Activated T-helper 1 cell treated with anti-CD3 and anti-CD28 coated beads, Interleukin-2, amount 50 U/mL, for 16 hours (primary cell): ENCODE data around the gene ZBTB47.

ENCODE experiments used
- DNase-seq, 2 donors: peaks; one replicate each; pipeline ENCODE4 v3.0.0-alpha.2; 2020; ENCODE audit warnings: low read depth in 1 of 2, low spot score in 1 of 2

The ZBTB47 gene

DNA sequence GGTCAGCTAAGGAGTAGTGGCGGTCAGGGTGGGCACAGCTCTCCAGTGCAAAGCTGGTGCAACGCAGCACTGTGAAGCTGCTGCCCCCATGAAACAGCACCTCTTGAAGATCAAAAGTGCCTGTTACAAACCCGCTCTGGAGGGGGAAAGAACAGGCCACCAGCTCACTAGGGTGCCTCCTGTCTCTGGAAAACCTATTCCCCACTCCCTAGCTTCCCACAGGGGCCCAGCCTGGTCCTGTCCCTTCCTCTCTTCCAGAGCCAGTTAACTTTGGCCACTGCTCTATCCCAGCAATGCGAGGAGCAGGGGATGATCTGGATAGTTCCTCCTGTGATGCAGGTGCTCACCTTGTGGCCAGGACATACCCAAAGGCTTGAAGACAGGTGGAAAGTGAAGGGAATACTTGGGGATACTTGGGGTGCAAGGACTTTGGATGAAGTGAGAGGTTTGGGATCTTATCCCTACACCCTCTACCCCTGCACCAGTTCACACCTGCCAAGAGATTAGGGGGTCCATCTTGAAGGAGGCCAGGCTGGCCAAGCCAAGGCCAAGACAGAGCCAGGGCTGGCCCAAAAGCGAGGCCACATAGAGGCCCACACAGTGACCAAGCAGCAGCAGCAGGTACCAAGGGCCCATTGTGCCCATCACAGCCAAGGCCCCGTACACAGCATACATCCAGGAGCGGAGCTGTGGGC lies 44.9 kb downstream of the ZBTB47 start:
- DNase-seq = no peak

DNA sequence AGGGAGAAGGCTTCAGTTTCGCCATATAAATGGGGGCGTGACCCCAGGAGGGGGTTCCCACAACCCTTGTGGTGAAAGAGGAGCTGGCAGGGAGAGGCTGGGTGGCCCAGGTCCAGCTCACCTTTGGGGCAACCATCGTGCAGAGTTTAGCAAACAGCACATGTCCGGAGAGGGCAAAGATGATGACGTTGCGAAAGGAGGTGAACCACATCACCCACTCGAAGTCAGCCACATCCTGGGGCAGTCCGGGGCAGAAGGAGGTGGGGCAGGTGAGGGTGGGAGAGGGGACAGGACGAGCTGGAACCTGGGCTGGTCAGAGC lies 45.4 kb downstream of the ZBTB47 start:
- DNase-seq = no peak

DNA sequence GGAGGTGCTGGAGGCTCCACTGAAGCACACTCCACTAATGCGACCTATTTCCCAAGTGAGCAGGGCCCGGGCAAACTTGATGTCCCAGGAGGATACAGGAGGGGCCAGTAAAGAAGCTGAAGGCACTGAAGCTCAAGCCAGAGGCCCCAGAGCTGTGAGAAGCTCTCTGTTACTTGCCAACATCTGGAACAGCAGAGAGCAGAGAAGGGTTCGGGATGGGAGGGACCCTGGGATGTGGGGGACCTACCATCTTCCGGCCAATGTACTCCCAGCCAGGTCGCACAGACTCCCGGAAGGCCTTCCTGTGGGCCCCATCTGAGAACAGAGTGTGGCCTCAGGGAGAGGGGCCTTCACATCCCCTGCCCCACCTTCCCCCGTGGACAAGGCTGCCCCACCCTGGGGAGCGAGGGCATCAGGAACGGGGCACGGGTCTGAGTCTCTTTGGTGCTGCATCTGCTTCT lies 46.0 kb downstream of the ZBTB47 start:
- DNase-seq = no peak

DNA sequence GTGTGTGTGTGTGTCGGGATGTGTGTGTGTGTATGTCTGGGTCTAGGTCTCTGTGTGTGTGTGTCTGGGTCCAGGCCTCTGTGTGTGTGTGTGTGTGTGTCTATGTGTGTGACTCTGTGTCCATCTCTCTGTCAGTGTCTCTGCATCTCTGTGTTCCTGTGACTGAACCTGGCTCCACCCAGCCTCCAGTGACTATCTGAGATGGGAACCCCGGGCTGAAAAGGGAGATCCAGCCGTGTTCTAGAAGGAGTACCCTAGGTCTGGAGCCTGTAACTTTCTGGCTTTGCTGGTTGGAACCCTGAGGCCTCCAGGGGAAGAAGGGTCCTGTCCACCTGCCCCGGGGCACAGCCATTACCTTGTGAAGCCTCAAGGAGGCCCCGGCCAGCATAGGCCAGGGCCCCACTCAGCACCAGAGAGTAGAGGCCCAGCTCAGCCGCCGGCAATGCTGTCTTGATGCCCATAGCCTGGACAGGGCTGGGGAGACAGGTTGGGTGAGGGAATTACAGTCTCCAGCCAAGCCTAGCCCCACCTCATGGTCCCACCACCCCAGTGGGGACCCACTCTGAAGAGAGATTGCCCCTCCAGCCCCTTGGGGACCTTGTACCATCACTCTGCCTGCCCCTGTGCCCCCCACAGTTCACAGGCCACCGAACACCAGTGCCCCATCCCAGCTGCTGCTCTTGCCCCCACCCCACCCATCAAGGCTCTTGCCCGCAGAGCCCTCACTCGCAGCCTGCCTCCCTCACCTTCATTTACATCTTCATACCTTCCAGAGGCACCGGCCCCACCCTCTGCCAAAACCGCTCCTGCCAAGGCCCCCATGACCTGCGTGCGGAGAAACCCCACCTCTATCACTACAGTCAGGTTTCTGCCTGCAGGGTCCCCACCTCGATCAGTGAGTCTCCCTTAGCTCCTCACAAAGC lies 47.1 kb downstream of the ZBTB47 start:
- DNase-seq = no peak

DNA sequence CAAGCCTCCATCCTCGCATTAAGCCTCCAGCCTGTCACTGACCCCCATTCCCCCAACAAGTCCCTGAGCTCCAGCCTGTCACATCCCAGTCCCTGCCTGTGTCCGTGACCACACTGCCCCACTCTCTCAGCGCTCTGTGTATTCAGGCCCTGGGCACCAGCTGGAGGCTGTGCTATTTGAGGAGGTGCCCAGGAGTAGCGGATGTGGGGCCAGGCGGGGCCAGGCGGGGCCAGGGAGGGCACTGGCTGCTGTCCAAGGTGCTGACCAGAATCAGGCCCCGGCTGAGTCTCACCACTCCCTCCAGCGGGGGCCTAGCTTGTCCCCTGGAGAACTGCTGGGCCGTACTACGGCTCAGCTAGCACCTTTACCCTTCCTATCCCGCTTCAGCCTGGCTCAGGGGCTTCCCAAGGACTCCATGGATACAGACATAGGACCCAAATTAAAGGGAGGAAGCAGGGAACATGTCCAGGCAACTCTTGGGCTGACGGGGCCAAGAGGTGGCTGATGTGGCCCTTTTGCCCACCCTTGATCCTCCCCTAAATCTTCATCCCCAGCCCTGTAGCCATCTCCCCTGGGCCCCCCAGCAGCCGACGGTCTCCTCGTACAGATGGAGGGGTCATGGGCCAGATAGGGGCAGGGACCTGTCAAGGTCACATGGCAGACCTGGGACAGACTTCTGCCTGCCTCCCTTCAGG lies 48.0 kb downstream of the ZBTB47 start:
- DNase-seq = peak; percentile 23 to 41

DNA sequence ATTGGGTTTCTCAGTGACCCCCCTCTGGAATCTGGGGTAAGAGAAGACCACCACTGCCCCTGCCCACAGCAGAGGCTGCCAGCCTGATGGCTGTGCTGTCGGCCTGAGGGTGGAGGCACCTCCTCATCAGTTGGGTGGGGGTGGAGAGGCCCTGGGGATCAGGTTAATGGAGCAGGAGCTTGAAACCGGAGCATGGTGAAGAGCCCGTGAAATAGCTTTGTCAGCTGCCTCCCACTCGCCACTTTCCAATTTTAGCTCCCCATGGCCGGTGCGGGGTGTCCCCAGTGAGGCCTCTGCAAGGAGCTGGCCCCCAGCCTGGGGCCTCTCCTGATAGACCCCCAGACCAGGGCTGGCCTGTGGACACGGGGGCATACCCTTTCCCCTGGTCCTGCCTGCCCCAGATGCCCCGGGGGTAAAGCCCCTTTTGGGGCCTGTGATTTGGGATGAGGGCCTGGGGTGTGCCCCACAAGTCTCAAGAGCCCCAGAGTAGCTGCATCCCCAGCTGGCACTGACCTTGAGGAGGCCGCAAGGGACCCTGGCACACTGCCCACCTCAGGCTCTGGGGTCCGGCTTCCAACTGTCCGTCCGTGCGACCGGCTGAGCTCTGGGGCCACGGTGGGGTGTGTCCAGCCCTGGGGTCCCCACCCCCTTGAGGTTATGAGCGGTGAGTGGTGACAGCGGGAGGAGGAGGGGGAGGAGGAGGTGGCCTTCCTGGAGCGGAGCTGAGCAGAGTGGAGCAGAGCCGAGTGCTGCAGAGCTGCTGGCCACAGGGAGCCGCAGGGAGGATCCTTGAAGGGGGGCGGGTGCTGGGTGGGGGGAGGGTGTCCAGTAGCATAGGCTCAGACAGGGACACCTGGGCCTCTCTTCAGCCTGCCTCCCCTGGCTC lies 48.8 kb downstream of the ZBTB47 start, which contains the start of gene HHATL:
Gene HHATL (minus strand): TSS at position 733 of the 886 bp plus-strand sequence. CDS start 1,972 bp downstream, outside the sequence.
- DNase-seq = no peak

DNA sequence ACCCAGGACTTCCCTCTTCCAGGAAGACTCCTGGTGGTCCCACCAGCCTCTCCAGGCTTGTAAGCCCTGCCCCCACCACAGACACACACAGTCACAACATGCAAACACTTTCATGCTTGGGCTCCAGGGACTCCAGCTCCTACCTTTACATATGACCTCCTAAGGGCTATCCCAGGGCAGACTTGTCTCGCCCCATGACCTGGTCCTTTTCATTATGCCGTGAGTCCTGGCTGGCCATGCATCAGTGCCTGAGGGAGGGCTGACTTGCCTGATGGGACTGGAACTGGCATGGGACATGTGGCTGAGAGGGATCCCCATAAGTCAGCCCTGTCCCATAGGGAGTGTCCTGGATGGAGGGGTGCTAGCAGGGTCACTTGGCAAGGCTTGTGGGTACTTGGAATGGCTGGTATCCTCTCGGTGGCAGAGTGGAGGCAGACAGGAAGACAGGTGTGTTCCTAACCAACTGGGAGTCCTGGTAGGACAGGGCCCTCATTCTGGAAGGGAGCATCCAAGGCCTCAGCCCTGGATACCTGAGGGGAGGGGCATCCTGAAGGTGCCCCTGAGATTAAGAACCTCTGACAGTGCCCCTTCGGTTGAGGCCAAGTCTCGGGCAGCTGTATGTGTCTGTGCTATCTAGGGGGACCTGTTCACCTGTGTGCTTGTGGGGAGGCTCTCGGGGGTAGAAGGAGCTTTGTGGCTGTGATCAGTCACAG lies 49.6 kb downstream of the ZBTB47 start:
- DNase-seq = no peak

DNA sequence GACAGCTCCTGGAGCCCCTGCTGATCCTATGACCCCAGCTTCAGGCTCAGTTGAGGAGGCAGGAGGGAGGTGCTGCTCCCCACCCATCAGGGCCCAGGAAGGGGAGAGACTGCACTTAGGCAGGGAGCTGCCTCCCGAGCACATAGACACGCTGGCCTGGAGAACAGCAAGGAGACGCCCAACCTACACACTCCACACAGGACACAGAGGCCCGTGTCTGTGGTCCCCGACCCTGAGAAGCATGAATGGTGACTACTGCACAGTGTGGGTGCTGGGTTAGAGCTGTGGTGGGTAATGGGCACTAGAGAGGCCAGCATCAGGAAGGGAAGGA lies 50.2 kb downstream of the ZBTB47 start:
- DNase-seq = no peak

DNA sequence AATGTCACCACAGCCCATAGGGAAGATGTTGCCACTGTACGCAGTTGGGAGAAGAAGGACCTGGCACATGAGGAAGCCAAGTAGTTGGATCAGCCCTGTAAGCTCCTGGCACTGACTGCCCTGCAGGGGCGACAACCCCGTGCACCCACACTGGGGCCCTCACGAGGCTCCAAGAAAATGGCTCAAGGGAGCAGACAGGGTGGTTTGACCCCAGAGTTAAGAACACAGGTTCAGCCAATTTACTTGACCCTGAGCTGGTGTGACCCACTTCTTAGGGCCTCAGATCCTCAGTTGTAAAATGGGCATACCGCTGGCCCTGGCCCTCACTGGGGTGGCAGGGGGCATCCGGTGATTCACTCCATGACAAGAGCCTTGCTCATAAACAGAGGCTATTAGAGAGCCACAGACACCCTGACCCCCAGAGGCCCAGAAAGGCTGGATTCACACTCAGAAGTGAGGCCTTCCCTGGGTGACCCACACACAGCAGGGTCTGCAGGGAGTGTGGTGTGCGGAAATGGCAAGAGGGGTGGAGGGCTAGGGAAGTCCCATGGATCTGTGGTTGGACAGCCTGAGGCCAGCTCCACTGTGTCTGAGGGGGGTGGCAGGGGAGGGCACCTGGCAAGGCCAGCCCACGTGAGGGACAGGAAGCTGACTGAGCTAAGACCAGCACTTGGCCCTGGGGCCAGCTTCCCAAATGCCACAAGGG lies 50.8 kb downstream of the ZBTB47 start:
- no peak for DNase-seq

DNA sequence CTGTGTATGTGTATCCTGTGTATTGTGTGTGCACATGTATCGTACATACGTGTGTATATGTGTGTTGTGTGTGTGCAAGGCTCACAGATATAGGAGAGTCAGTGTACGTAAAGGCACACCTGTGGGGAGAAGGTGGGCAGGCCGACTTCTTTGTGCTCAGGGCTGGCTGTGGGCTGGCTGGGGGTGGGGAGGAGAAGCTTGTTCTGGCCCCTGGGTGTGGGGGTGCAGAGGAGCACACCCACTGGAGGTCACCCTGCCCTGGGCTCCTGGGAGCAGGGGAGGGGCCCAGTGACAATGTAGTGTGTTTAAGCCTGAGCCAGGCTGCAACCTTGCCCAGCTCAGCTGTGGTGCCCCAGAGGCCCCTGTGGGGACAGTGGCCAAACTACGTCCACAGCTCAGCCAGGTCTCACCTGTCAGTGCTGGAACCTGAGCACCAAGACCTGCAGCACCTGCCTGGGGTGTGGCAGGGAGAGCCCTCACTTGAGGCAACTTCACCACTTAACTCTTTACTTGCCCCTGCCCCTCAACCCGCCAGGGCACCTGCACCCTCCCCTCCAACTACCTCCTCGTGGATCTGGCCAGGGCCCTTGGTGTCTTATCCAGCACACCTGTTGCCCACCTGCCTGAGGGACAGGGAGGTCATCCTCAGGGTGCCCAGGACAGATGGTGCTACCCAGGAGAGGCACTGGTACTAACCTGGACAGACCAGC lies 51.7 kb downstream of the ZBTB47 start:
- no peak for DNase-seq

DNA sequence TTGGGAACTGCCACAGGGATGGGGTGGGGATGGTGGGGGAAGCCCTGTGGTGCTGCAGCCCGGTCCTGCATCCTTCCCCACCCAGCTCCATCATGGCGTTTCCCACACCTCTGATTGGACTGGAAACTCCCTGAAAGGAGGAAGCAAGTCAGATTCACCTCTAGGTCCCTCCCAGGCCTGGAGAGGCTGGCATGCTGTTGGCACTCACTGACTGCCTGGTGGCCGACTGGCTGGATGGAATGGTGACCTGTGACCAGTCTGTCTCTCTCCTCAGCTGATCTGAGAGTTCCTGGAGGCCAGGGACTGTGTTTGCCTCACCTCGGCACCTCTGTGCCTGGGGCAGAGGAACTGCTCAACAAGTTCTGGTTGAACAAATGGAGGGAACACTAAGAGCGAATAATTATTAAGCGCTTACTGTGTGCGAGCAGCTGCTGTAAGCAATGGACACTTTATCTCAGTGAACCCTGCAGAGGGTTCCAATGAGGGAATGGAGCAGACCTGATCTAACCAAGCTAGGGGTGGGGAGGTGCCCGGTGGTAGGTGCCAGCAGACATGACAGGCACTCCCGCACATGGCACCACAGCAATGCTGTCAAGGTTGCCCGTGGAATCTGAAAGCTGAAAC lies 52.6 kb downstream of the ZBTB47 start:
- no peak for DNase-seq

DNA sequence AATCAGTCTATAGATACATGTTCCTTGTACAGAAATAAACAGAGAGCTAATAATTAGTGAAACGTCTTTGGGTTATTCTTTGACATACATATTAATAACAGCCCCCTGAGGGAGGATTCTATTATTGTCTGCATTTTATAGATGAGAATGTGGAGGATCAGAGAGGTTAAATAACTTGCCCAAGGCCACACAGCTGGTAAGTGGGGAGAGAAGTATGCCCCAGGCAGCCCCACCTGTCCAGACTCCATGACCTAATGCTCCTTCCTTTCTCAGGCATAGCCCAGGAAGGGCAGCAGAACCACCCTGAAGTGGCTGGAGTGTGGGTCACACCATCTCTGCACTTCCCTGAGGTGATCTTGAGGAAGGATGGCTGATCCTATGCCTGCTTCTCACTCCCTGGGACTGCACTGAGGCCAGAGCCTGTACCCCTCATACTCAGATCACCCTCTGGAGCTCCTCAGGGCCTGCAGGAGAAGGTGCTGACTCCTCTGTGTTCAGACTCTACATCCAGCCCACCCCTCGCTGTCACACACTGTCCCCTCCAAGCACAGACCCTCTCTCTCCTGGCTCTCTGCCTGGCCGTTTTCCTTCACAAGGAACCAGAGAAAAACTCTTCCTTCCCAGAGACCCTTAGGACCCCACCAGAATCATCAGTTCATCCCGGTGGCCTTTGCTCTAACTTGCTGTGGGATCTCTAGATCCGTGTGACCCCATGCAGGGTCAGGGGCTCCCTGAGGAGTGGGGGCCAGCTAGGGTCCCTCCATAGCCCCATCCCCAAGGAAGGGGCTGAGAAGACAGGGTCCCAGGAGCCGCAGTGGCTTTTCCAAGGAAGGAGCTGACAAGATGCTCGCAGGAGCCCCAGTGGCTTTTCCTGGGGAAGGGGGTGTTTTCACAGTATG lies 53.5 kb downstream of the ZBTB47 start:
- DNase-seq = no peak

DNA sequence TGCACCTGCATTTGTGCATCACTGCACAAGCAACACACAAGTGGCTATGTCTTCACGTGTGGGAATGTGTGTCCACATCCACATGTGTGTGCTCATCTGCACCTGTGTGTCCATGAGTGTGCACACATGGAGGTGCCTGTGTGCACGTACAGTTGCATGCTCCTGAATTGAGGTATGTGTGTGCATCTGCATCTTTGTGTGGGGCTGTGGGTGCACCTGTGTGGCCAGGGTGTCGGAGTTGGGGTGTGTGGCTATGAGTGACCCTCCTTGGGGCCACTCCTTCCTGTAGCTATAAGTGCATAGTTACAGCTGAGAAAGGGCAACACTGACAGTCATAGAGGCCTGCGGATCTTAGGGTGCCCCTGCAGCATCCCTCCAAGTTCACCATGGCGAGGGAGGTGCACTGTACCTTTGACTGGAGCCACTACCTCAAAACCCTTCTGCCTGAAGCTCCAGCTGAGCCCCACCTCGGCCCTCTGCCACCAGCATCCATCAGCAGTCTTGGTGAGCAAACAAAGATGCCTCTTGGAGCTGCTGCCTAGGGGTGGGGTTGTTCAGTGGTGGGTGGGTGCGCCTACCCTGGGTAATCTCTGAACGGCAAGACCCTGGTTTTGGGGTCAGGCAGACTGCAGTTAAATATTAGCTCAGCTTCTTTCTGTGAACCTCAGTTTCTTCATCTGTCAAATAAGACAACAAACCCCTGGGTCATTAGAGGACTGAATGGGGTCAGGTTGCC lies 54.3 kb downstream of the ZBTB47 start:
- DNase-seq = no peak

DNA sequence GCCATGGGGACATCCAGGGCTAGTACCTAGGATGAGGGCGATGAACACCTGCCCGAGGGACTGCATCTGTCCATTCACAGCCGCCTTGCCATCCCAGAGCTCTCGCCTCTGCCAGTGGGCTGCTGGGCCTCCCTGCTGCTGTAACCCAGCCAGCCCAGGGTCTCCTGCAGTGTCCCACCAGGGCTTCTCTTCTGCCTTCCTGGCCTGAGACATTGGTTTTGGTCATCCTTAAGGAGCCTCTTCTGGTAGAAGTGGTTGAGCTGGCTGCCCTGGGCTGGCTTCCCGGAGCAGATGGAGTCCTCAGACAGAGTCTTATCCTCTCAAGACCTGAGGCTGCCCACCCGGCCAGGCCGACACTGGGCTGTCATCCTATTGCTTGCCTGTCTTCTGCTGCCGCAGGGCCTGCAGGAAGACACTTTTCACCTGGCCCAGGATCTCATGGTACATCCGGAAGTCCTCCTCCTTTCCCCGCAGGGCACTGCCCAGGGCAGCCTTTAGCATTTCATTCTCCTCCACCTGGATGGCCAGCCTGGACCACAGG lies 55.2 kb downstream of the ZBTB47 start:
- DNase-seq = no peak

DNA sequence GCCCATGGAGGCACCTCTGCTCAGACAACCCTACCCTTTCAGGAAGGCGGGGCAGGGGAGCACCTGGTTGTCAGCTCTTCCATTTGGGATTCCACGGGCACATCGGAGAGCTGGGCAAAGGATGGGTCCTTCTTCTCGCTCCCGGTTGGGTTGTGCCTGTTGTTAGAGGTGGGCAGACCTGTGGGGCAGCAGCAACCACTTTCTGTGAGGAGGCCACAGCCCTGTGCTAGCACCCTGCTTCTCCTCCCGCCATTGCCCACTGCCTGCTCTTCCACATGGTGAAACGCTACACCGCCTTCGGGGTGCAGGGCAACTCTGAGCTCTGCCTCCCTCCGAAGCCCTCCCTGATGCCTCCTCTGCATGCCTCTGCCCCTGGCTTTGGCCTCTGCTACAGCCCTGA lies 56.1 kb downstream of the ZBTB47 start:
- no peak for DNase-seq

DNA sequence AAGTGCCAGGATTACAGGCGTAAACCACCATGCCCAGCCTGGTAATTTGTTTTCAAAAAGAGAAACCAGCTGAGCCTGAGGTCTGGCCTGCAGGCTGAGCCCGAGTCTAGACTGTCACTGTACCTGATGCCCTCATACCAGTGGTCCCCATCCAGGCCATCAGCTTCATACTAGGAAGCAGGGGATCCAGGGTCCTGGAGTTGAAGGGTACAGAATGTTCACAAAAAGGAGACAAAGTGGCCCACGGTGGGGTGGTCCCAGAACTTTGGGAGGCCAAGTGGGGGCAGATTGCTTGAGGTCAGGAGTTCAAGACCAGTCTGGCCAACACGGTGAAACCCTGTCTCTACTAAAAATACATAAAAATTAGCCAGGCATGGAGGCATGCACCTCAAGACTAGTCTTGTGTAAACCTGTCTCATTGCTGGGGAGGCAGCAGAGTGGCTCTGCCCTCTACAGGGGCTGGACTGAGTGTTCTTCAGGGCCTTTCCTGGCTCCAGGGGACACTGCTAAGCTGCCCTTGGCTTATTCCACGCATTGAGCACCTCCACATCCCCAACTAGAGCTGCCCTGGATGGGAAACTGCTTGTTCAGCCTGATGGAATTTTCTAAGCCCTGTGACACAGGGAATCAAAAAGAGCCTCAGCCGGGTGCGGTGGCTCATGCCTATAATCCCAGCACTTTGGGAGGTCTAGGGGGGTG lies 57.0 kb downstream of the ZBTB47 start:
- no peak for DNase-seq
